Mucosa of descending colon (tissue), 3 donors: Measurements from ENCODE around the gene IRF6. TPM values are rescaled to one million over a fixed set of nuclear protein-coding genes. Genes with fewer than 3 reads are reported as not detected.

Experiments used
- ATAC-seq: fragments of 200-7000 bp; cut with Tn5 transposase; one replicate; pipeline ENCODE4 v1.9.1; 2020; ENCODE audit warnings: mild to moderate bottlenecking, moderate library complexity
- DNase-seq, 3 donors: peaks; one replicate each; pipeline ENCODE4 v3.0.0-alpha.2; 2020
- H3K36me3 ChIP-seq: fragments of 200-600 bp; one replicate; pipeline ENCODE4 v1.8.0; 2021; ENCODE audit warnings: low read depth, mild to moderate bottlenecking
- H3K4me1 ChIP-seq: fragments of 200-600 bp; one replicate; pipeline ENCODE4 v1.8.0; 2021; ENCODE audit warnings: low read depth, mild to moderate bottlenecking
- H3K4me3 ChIP-seq: fragments of 200-600 bp; one replicate; pipeline ENCODE4 v1.8.0; 2021; ENCODE audit warnings: mild to moderate bottlenecking
- H3K9me3 ChIP-seq: fragments of 200-600 bp; one replicate; pipeline ENCODE4 v1.8.0; 2021; ENCODE audit warnings: mild to moderate bottlenecking
- intact Hi-C, 2 donors: fragments of 100-400 bp; cut with DNase I in 1 of 2; cut with micrococcal nuclease in 1 of 2; formaldehyde crosslinking; loops; one replicate each; pipeline versions ENCODE4 v1.11.0 to v1.11.1; 2022; cut with DNase I, micrococcal nuclease
- long read RNA-seq, 2 donors: library from polyadenylated mRNA; unstranded; transcript quantifications; one replicate each; pipeline ENCODE4 v2.0.0, GENCODE V29; 2019 to 2021
- total RNA-seq, 3 donors: library from RNA; stranded (reverse); fragmentation: NEBNext Ultra II Directional in 2 of 3; extraction: Animal tissue kit (Norgen Biotek cat#: 25700) in 2 of 3; gene quantifications; one replicate each; pipeline versions ENCODE4 v1.2.1 to v1.2.4, GENCODE V29; 2021 to 2023
- TF ChIP-seq, protein P1 (sequence below): fragments of 200-600 bp; IDR thresholded peaks from one replicate; pipeline ENCODE4 v1.8.0; 2022; ENCODE audit warnings: antibody characterized with exemption, mild to moderate bottlenecking
- donor health status: DM: no; HTN: no; CAD: no; lungs with moderate emphysema.
- donor health status: DM: no; HTN: no; CAD: no.
- donor health status: DM: no; HTN: yes; CAD: no.

The IRF6 gene
- total RNA-seq: 100 to 1,000 TPM in 1 of 3 donors, 10 to 100 TPM in 2; 42.9 to 115 (median 96.9) TPM
- long read RNA-seq, donor 1, full-length matches to known transcripts: 18 of 27 reads
- long read RNA-seq, donor 1, partial matches to known transcripts: 4 of 27 reads
- long read RNA-seq, donor 1, other reads (novel, unspliced or antisense): 5 of 27 reads
- long read RNA-seq, donor 2, full-length matches to known transcripts: 12 of 16 reads
- long read RNA-seq, donor 2, partial matches to known transcripts: 3 of 16 reads
- long read RNA-seq, donor 2, other reads (novel, unspliced or antisense): 1 of 16 reads

DNA sequence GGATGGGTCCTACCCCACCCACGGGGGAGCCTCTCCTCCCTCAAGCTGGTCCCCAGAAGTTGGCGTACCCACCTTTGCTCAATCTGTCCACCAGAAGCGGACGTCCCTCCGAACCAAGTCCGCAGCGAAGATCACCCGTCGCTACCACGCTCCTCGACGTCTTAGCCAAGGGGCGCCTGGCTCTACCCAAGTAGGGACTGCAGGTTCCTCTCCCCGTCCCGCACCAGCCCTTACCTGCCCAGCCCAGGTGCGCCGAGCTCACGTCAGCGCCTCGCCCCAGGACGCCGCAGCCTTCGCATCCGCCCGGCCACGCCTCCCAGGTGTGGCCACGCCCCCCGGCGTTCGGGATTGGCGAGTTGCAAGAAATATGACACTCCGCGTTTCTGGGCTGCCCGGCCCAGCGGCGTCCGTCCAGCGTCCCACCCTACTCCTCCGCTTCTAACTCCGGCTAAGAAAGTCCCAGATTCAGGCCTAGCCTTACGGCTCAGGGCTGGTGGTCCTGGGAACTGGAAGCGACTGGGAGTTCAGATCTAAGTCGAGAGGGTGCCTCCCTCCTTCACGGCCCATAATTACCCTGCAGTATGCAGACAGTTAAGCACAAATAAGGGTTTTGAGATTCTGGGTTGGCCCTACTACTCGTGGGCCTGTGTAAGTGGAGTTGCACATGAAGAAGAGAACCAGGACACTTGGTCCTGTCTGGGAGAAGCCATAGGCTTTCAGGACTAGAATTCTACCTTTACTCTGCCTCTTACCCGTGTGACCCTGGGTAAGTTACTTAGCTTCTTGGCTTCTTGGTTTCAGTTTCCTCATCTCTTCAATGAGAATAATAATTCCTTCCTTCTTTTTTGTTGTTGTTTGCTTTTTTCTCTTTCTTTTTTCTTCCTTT is at the start of gene IRF6:
Gene IRF6, minus strand, starts transcription at position 268 of the 886 bp plus-strand sequence. CDS start 4,729 bp downstream, outside the sequence.
- peak; percentile 96 to 98 (median 97) for DNase-seq

GRCh38 chr1:209855623-209856022 is 49.7 kb upstream of the IRF6 start:
- ATAC-seq: no peak
- no peaks in the 10 kb centered on the region for H3K36me3 ChIP-seq
- intact Hi-C loops: no loop called here

More for the DNA sequence above, at the start of gene IRF6:
- intact Hi-C loops: no loop called here
- TF ChIP-seq, protein P1, sequence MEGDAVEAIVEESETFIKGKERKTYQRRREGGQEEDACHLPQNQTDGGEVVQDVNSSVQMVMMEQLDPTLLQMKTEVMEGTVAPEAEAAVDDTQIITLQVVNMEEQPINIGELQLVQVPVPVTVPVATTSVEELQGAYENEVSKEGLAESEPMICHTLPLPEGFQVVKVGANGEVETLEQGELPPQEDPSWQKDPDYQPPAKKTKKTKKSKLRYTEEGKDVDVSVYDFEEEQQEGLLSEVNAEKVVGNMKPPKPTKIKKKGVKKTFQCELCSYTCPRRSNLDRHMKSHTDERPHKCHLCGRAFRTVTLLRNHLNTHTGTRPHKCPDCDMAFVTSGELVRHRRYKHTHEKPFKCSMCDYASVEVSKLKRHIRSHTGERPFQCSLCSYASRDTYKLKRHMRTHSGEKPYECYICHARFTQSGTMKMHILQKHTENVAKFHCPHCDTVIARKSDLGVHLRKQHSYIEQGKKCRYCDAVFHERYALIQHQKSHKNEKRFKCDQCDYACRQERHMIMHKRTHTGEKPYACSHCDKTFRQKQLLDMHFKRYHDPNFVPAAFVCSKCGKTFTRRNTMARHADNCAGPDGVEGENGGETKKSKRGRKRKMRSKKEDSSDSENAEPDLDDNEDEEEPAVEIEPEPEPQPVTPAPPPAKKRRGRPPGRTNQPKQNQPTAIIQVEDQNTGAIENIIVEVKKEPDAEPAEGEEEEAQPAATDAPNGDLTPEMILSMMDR: no peak
- Histone ChIP-seq H3K4me1 (no peaks in the 10 kb centered on the region), H3K4me3 (peak within 1 kb of the TSS; percentile 62), H3K9me3 (no peaks in the 10 kb centered on the region), H3K36me3 (no peaks in the 10 kb centered on the region)
- ATAC-seq: peak; percentile 95

DNA sequence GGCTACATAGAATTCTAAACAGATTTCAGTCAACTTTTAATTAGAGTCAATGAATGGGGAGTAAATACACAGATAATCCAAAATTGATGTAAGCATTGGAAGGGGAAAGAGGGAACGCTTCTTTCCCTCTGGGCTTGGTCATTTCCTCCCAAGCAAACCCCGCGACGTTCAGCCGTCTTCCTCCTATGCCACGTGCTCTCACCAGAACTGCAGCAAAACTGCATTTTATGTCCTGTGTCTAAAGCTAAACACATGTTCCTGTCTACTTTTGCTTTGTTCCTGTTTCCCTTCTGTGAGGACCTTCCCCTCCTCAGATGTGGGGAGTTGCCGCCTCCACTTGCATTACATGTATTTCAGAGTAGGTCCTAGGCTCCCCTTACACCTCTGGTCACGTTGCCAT is 49.1 kb upstream of the IRF6 start:
- intact Hi-C loops: no loop called here
- Histone ChIP-seq H3K36me3 (no peaks in the 10 kb centered on the region), H3K4me3 (no peak overlapping the region), H3K9me3 (no peaks in the 10 kb centered on the region), H3K4me1 (no peaks in the 10 kb centered on the region)
- DNase-seq (no peak), ATAC-seq (no peak)
- TF ChIP-seq, protein P1: no peak

More at GRCh38 chr1:209855623-209856022, 49.7 kb upstream of the IRF6 start:
- no peak for DNase-seq
- Histone ChIP-seq H3K4me1 (no peaks in the 10 kb centered on the region), H3K9me3 (no peaks in the 10 kb centered on the region), H3K4me3 (no peak overlapping the region)
- TF ChIP-seq, protein P1: no peak

GRCh38 chr1:209854196-209854595 is 48.3 kb upstream of the IRF6 start:
- no peaks in the 10 kb centered on the region for H3K9me3 ChIP-seq
- ATAC-seq: no peak
- TF ChIP-seq, protein P1: no peak
- H3K36me3 ChIP-seq: no peaks in the 10 kb centered on the region
- H3K4me1 ChIP-seq: no peaks in the 10 kb centered on the region
- no peak overlapping the region for H3K4me3 ChIP-seq
- intact Hi-C loops: no loop called here
- DNase-seq: no peak

GRCh38 chr1:209853676-209854075 is 47.7 kb upstream of the IRF6 start:
- TF ChIP-seq, protein P1: no peak
- ATAC-seq: no peak
- intact Hi-C loops: no loop called here
- no peaks in the 10 kb centered on the region for H3K36me3 ChIP-seq
- H3K4me3 ChIP-seq: no peak overlapping the region
- H3K4me1 ChIP-seq: no peaks in the 10 kb centered on the region
- DNase-seq: no peak
- no peaks in the 10 kb centered on the region for H3K9me3 ChIP-seq
